ENCODE data around the gene TCERG1L.

TCERG1L gene

GRCh38 chr10:131180086-131180485, 131.4 kb downstream of the TCERG1L start:
- TF ChIP-seq CTCF (IDR thresholded peaks at IDR 0.05): no peak

- no peak for TF ChIP-seq CTCF (IDR thresholded peaks at IDR 0.05)
Measured at GRCh38 chr10:131179361-131179760, 132.2 kb downstream of the TCERG1L start.

- TF ChIP-seq CTCF (IDR thresholded peaks at IDR 0.05): no peak
Measured at GRCh38 chr10:131178521-131179331, 132.8 kb downstream of the TCERG1L start.

GRCh38 chr10:131177431-131178327, 133.8 kb downstream of the TCERG1L start:
- TF ChIP-seq CTCF (IDR thresholded peaks at IDR 0.05): no peak

GRCh38 chr10:131176907-131177306, 134.6 kb downstream of the TCERG1L start:
- no peak for TF ChIP-seq CTCF (IDR thresholded peaks at IDR 0.05)

- no peak for TF ChIP-seq CTCF (IDR thresholded peaks at IDR 0.05)
Measured at GRCh38 chr10:131175891-131176290, 135.6 kb downstream of the TCERG1L start.

- no peak for TF ChIP-seq CTCF (IDR thresholded peaks at IDR 0.05)
Measured at GRCh38 chr10:131174651-131175540, 136.6 kb downstream of the TCERG1L start.

Data from LNCAP (cell line).